Osteocyte (in vitro differentiated cells): ENCODE data around the gene TRRAP. TPM values are rescaled to one million over a fixed set of nuclear protein-coding genes. Genes with fewer than 3 reads are reported as not detected.

Source experiments
- DNase-seq: peaks from one replicate; pipeline ENCODE4 v3.0.0; 2021; ENCODE audit warnings: mixed read lengths; ENCODE audit not compliant: unreplicated experiment; ENCODE audit errors: extremely low spot score
- H3K27ac Mint-ChIP-seq: one replicate; pipeline ENCODE4 v1.8.0; 2021; ENCODE audit warnings: mild to moderate bottlenecking, mixed read lengths; ENCODE audit not compliant: unreplicated experiment
- H3K27me3 Mint-ChIP-seq: one replicate; pipeline ENCODE4 v1.8.0; 2021; ENCODE audit warnings: mixed read lengths; ENCODE audit not compliant: unreplicated experiment
- H3K36me3 Mint-ChIP-seq: one replicate; pipeline ENCODE4 v1.8.0; 2021; ENCODE audit warnings: mixed read lengths; ENCODE audit not compliant: unreplicated experiment
- H3K4me1 Mint-ChIP-seq: one replicate; pipeline ENCODE4 v1.8.0; 2021; ENCODE audit warnings: mixed read lengths; ENCODE audit not compliant: unreplicated experiment
- H3K4me3 Mint-ChIP-seq: one replicate; pipeline ENCODE4 v1.8.0; 2021; ENCODE audit warnings: mild to moderate bottlenecking, moderate library complexity, mixed read lengths; ENCODE audit not compliant: unreplicated experiment
- H3K9me3 Mint-ChIP-seq: one replicate; pipeline ENCODE4 v1.8.0; 2021; ENCODE audit warnings: mixed read lengths; ENCODE audit not compliant: unreplicated experiment
- CTCF ChIP-seq: fragments of 200-600 bp; sonication (generic); IDR thresholded peaks from 2 replicates; pipeline ENCODE4 v1.5.0; 2021; ENCODE audit warnings: antibody characterized with exemption, mild to moderate bottlenecking, moderate library complexity
- total RNA-seq: library from RNA; stranded (reverse); gene quantifications from 2 replicates; pipeline ENCODE4 v1.2.1, GENCODE V29; 2021

The TRRAP gene
- total RNA-seq, 1 donor from 2014 or later: 48.5 TPM

- Mint-ChIP-seq H3K27ac (no peak overlapping the region), H3K27me3 (peaks cover 9% of the 10 kb centered on the region), H3K4me3 (no peak overlapping the region), H3K9me3 (no peaks in the 10 kb centered on the region), H3K36me3 (no peaks in the 10 kb centered on the region), H3K4me1 (peaks cover 25% of the 10 kb centered on the region)
- DNase-seq: no peak
- no peak for TF ChIP-seq CTCF
Observed at GRCh38 chr7:98862716-98863420, 15.5 kb upstream of the TRRAP start.

GRCh38 chr7:98863601-98864000 is 14.7 kb upstream of the TRRAP start:
- no peak for DNase-seq
- Mint-ChIP-seq H3K9me3 (no peaks in the 10 kb centered on the region), H3K27me3 (peaks cover 13% of the 10 kb centered on the region), H3K36me3 (no peaks in the 10 kb centered on the region), H3K4me1 (peaks cover 25% of the 10 kb centered on the region), H3K4me3 (no peak overlapping the region), H3K27ac (no peak overlapping the region)
- TF ChIP-seq CTCF: no peak

GRCh38 chr7:98864731-98865453 is 13.4 kb upstream of the TRRAP start:
- H3K4me1 Mint-ChIP-seq: peaks cover 25% of the 10 kb centered on the region
- no peak overlapping the region for H3K4me3 Mint-ChIP-seq
- H3K27ac Mint-ChIP-seq: no peak overlapping the region
- no peak for TF ChIP-seq CTCF
- no peaks in the 10 kb centered on the region for H3K36me3 Mint-ChIP-seq
- H3K27me3 Mint-ChIP-seq: peaks cover 18% of the 10 kb centered on the region
- no peaks in the 10 kb centered on the region for H3K9me3 Mint-ChIP-seq
- no peak for DNase-seq

- H3K4me3 Mint-ChIP-seq: no peak overlapping the region
- H3K4me1 Mint-ChIP-seq: peaks cover 28% of the 10 kb centered on the region
- DNase-seq: no peak
- H3K27ac Mint-ChIP-seq: no peak overlapping the region
- H3K9me3 Mint-ChIP-seq: no peaks in the 10 kb centered on the region
- peaks cover 17% of the 10 kb centered on the region for H3K27me3 Mint-ChIP-seq
- no peaks in the 10 kb centered on the region for H3K36me3 Mint-ChIP-seq
- TF ChIP-seq CTCF: no peak
Observed at GRCh38 chr7:98866351-98866750, 12.0 kb upstream of the TRRAP start.

- H3K36me3 Mint-ChIP-seq: no peaks in the 10 kb centered on the region
- H3K27ac Mint-ChIP-seq: no peak overlapping the region
- no peak for DNase-seq
- TF ChIP-seq CTCF: no peak
- no peak overlapping the region for H3K4me3 Mint-ChIP-seq
- H3K27me3 Mint-ChIP-seq: peaks cover 17% of the 10 kb centered on the region
- H3K9me3 Mint-ChIP-seq: no peaks in the 10 kb centered on the region
- H3K4me1 Mint-ChIP-seq: peaks cover 28% of the 10 kb centered on the region
Observed at GRCh38 chr7:98866765-98867164, 11.6 kb upstream of the TRRAP start.
